Testis (tissue), 3 donors: Measurements from ENCODE around the gene BARHL2. TPM values are rescaled to one million over a fixed set of nuclear protein-coding genes. Genes with fewer than 3 reads are reported as not detected.

Experiments used
- DNase-seq: peaks from one replicate; pipeline ENCODE4 v3.0.0-alpha.2; 2019
- H3K27ac ChIP-seq, 2 donors: fragments of 200-600 bp; sonication (generic); one replicate each; pipeline ENCODE4 v1.5.1; 2019
- H3K27me3 ChIP-seq: fragments of 200-600 bp; sonication (generic); one replicate; pipeline ENCODE4 v1.5.1; 2019
- H3K36me3 ChIP-seq: fragments of 200-600 bp; sonication (generic); one replicate; pipeline ENCODE4 v1.5.1; 2017; ENCODE audit warnings: low read depth; ENCODE audit errors: missing control alignments
- H3K4me1 ChIP-seq: fragments of 200-600 bp; sonication (generic); one replicate; pipeline ENCODE4 v1.5.1; 2019
- H3K4me3 ChIP-seq, 2 donors: fragments of 200-600 bp; sonication (generic); one replicate each; pipeline ENCODE4 v1.5.1; 2017 to 2019
- H3K9me3 ChIP-seq: fragments of 200-600 bp; sonication (generic); one replicate; pipeline ENCODE4 v1.5.1; 2017
- CTCF ChIP-seq, 3 experiments: fragments of 450-650 bp in 2 of 3; fragments of 200-600 bp in 1 of 3; sonication (generic) in 1 of 3; IDR thresholded peaks; one replicate each; pipeline ENCODE4 v1.5.1; 2016 to 2019; ENCODE audit warnings: antibody characterized with exemption in 3 of 3, mild to moderate bottlenecking in 2 of 3, moderate library complexity in 1 of 3
- POLR2A ChIP-seq: fragments of 450-650 bp; IDR thresholded peaks from one replicate; pipeline ENCODE4 v1.6.1; 2017; ENCODE audit warnings: antibody characterized with exemption, mild to moderate bottlenecking, moderate library complexity
- WGBS, 2 donors: methylation state at CpG; one replicate each; pipeline ENCODE4 v1.1.5; 2018; 5-methylcytosine and 5-hydroxymethylcytosine counted together
- intact Hi-C: fragments of 100-400 bp; cut with DNase I; formaldehyde crosslinking; loops from one replicate; pipeline ENCODE4 v1.15.1; 2023; ENCODE audit warnings: low total_unique reads
- polyA plus RNA-seq: library from polyadenylated mRNA; stranded (reverse); fragments of 350-450 nt; fragmentation: Illumina TruSeq; extraction: RNeasy Lipid Tissue Mini Kit (QIAGEN cat#74804); gene quantifications from one replicate; pipeline ENCODE4 v1.2.3, GENCODE V29; 2014; ENCODE audit warnings: low read depth, low replicate concordance; ENCODE audit not compliant: insufficient read depth
- total RNA-seq, 2 donors: library from RNA; depleted of rRNA; stranded (reverse); fragments of >200 nt; gene quantifications; one replicate each; pipeline ENCODE4 v1.2.3, GENCODE V29; 2016

The BARHL2 gene
- total and polyA plus RNA-seq, 3 donors from 2014 or later: 3.5 to 6.3 (median 5.6) TPM

- Histone ChIP-seq H3K4me1 (no peaks in the 10 kb centered on the region), H3K9me3 (no peaks in the 10 kb centered on the region), H3K27me3 (no peaks in the 10 kb centered on the region), H3K36me3 (no peaks in the 10 kb centered on the region), H3K4me3 (no peak overlapping the region), H3K27ac (no peak overlapping the region)
- TF ChIP-seq CTCF (IDR thresholded peaks at IDR 0.05) (no peak), POLR2A (no peak)
- DNase-seq: no peak
- 72 to 86% methylated on average over 3 of the region's 3 CpGs for WGBS, 2 donors
- intact Hi-C loops: no loop called here
Measured at GRCh38 chr1:90687747-90688146, 29.4 kb downstream of the BARHL2 start.

DNA sequence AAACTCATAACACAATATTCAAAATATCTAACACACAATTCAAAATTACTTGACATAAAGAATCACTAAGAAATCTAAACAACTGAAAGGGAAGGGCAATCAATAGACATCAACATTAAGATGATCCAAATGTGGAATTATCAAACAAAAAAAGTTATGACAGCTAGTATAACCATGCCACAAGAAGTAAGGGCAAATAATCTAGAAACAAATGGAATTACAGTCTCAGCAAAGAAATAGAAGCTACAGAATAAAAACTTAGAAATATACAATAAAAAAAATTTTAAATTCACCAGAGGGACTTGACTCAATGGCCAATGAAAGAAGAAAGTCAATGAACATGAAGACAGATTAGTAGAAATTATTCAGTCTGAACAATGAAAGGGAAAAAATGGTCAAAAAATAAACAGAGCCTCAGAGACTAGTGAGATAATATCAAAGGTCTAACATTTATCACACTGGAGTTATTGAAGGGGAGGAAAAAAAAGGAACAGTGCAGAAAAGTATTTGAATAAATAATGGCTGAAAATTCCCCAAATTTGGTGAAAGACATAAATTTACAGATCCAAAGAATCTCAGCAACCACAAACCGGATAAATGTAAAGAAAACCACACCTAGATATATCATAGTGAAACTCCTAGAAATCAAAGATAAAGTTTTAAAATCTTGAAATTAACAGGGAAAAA, 41.8 kb downstream of the BARHL2 start:
- no peak overlapping the region for H3K27ac ChIP-seq
- H3K4me1 ChIP-seq: no peaks in the 10 kb centered on the region
- DNase-seq: no peak
- H3K36me3 ChIP-seq: no peaks in the 10 kb centered on the region
- no peaks in the 10 kb centered on the region for H3K27me3 ChIP-seq
- intact Hi-C loops: no loop called here
- H3K4me3 ChIP-seq: no peak overlapping the region
- no peak for TF ChIP-seq CTCF (IDR thresholded peaks at IDR 0.05)
- TF ChIP-seq POLR2A: no peak
- H3K9me3 ChIP-seq: no peaks in the 10 kb centered on the region
- WGBS, 2 donors: 88 to 89% methylated on average over 1 of the region's 1 CpG

- intact Hi-C loops: no loop called here
- DNase-seq: no peak
- no peaks in the 10 kb centered on the region for H3K36me3 ChIP-seq
- 88 to 89% methylated on average over 3 of the region's 3 CpGs for WGBS, 2 donors
- H3K4me3 ChIP-seq: no peak overlapping the region
- no peaks in the 10 kb centered on the region for H3K27me3 ChIP-seq
- H3K9me3 ChIP-seq: no peaks in the 10 kb centered on the region
- no peak overlapping the region for H3K27ac ChIP-seq
- no peaks in the 10 kb centered on the region for H3K4me1 ChIP-seq
- TF ChIP-seq POLR2A (no peak), CTCF (IDR thresholded peaks at IDR 0.05) (no peak)
Measured at GRCh38 chr1:90671741-90672140, 45.4 kb downstream of the BARHL2 start.

- DNase-seq: no peak
- no peak for TF ChIP-seq POLR2A
- no peaks in the 10 kb centered on the region for H3K4me1 ChIP-seq
- 96 to 97% methylated on average over 1 of the region's 1 CpG for WGBS, 2 donors
- H3K27ac ChIP-seq: no peak overlapping the region
- no peak overlapping the region for H3K4me3 ChIP-seq
- H3K36me3 ChIP-seq: no peaks in the 10 kb centered on the region
- intact Hi-C loops: no loop called here
- H3K9me3 ChIP-seq: no peaks in the 10 kb centered on the region
- no peaks in the 10 kb centered on the region for H3K27me3 ChIP-seq
Measured at GRCh38 chr1:90671251-90671650, 45.9 kb downstream of the BARHL2 start.
